Transverse colon (tissue), 3 donors: ENCODE results near the gene SH3RF3.

Experiments
- CTCF ChIP-seq, 5 experiments: fragments of 200-600 bp in 3 of 5; fragments of 450-650 bp in 2 of 5; sonication (generic) in 3 of 5; IDR thresholded peaks; 1 replicate in 2 of 5; 2 replicates in 3 of 5; pipeline ENCODE4 v1.5.1; 2016 to 2017; ENCODE audit warnings: antibody characterized with exemption in 5 of 5, inconsistent platforms in 3 of 5, mild to moderate bottlenecking in 2 of 5, moderate library complexity in 1 of 5
- POLR2A ChIP-seq: fragments of 450-650 bp; IDR thresholded peaks from one replicate; pipeline ENCODE4 v1.6.1; 2016; ENCODE audit warnings: antibody characterized with exemption, mild to moderate bottlenecking, moderate library complexity

- TF ChIP-seq CTCF (IDR thresholded peaks at IDR 0.05) = no peak
- TF ChIP-seq POLR2A = no peak
Observed at GRCh38 chr2:109238580-109238979, 109.6 kb downstream of the SH3RF3 start.
